ENCODE data around the gene LONP2.

- TF ChIP-seq, protein P1, sequence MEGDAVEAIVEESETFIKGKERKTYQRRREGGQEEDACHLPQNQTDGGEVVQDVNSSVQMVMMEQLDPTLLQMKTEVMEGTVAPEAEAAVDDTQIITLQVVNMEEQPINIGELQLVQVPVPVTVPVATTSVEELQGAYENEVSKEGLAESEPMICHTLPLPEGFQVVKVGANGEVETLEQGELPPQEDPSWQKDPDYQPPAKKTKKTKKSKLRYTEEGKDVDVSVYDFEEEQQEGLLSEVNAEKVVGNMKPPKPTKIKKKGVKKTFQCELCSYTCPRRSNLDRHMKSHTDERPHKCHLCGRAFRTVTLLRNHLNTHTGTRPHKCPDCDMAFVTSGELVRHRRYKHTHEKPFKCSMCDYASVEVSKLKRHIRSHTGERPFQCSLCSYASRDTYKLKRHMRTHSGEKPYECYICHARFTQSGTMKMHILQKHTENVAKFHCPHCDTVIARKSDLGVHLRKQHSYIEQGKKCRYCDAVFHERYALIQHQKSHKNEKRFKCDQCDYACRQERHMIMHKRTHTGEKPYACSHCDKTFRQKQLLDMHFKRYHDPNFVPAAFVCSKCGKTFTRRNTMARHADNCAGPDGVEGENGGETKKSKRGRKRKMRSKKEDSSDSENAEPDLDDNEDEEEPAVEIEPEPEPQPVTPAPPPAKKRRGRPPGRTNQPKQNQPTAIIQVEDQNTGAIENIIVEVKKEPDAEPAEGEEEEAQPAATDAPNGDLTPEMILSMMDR (IDR thresholded peaks at IDR 0.05 in 8 of 11, conservative IDR thresholded peaks at IDR 0.05 in 3 of 11), result no peak
- TF ChIP-seq POLR2A (IDR thresholded peaks at IDR 0.05), result no peak
These were observed 12.6 kb downstream of the LONP2 start for GRCh38 chr16:48256579-48257177.

Data from spleen (tissue), 7 donors.